Progenitor cell of endocrine pancreas (in vitro differentiated cells): Measurements from ENCODE around the gene ZNF846. TPM values are rescaled to one million over a fixed set of nuclear protein-coding genes. Genes with fewer than 3 reads are reported as not detected.
"Not testable (repeated sequence)": the region's sequence is repeated elsewhere in the genome, so short reads cannot be mapped to it uniquely, and the experiment has no call there.

Experiments used
- DNase-seq: peaks from one replicate; pipeline ENCODE4 v3.0.0; 2021; ENCODE audit warnings: low spot score; ENCODE audit not compliant: unreplicated experiment
- H3K27ac Mint-ChIP-seq: 2 replicates; pipeline ENCODE4 v1.8.0; 2021; ENCODE audit warnings: mild to moderate bottlenecking, moderate library complexity, mixed read lengths
- H3K27me3 Mint-ChIP-seq: 2 replicates; pipeline ENCODE4 v1.8.0; 2021; ENCODE audit warnings: mixed read lengths
- H3K36me3 Mint-ChIP-seq: 2 replicates; pipeline ENCODE4 v1.8.0; 2022; ENCODE audit warnings: mixed read lengths; ENCODE audit not compliant: insufficient read depth
- H3K4me1 Mint-ChIP-seq: 2 replicates; pipeline ENCODE4 v1.8.0; 2021; ENCODE audit warnings: low read depth, mixed read lengths
- H3K4me3 Mint-ChIP-seq: 2 replicates; pipeline ENCODE4 v1.8.0; 2021; ENCODE audit warnings: low read depth, mild to moderate bottlenecking, moderate library complexity, mixed read lengths
- H3K9me3 Mint-ChIP-seq: 2 replicates; pipeline ENCODE4 v1.8.0; 2021; ENCODE audit warnings: low read depth, mixed read lengths
- CTCF ChIP-seq: fragments of 200-600 bp; sonication (generic); IDR thresholded peaks from one replicate; pipeline ENCODE4 v1.5.0; 2021; ENCODE audit warnings: antibody characterized with exemption, mild to moderate bottlenecking; ENCODE audit not compliant: unreplicated experiment
- total RNA-seq: library from RNA; stranded (reverse); gene quantifications from 2 replicates; pipeline ENCODE4 v1.2.1, GENCODE V29; 2021

The ZNF846 gene
- total RNA-seq, 1 donor from 2014 or later: 33.3 TPM

GRCh38 chr19:9757544-9758501, 10.7 kb downstream of the ZNF846 start:
- no peak overlapping the region for H3K4me3 Mint-ChIP-seq
- no peak for DNase-seq
- peaks cover 47% of the 10 kb centered on the region for H3K9me3 Mint-ChIP-seq

GRCh38 chr19:9752701-9753443, 15.7 kb downstream of the ZNF846 start:
- TF ChIP-seq CTCF: no peak
- DNase-seq: no peak
- Mint-ChIP-seq H3K9me3 (peaks cover 31% of the 10 kb centered on the region), H3K27ac (no peak overlapping the region), H3K4me1 (no peaks in the 10 kb centered on the region), H3K36me3 (peaks cover 52% of the 10 kb centered on the region), H3K27me3 (no peaks in the 10 kb centered on the region), H3K4me3 (no peak overlapping the region)

More at GRCh38 chr19:9757544-9758501, 10.7 kb downstream of the ZNF846 start:
- peaks cover 81% of the 10 kb centered on the region for H3K36me3 Mint-ChIP-seq
- peak overlapping the region; percentile 49 for H3K27ac Mint-ChIP-seq
- H3K27me3 Mint-ChIP-seq: no peaks in the 10 kb centered on the region
- no peak for TF ChIP-seq CTCF
- H3K4me1 Mint-ChIP-seq: no peaks in the 10 kb centered on the region

- no peak for DNase-seq
- no peaks in the 10 kb centered on the region for H3K27me3 Mint-ChIP-seq
- no peak overlapping the region for H3K4me3 Mint-ChIP-seq
- H3K27ac Mint-ChIP-seq: no peak overlapping the region
- peaks cover 20% of the 10 kb centered on the region for H3K9me3 Mint-ChIP-seq
- no peaks in the 10 kb centered on the region for H3K4me1 Mint-ChIP-seq
- no peak for TF ChIP-seq CTCF
- peaks cover 38% of the 10 kb centered on the region for H3K36me3 Mint-ChIP-seq
These were observed 17.1 kb downstream of the ZNF846 start for GRCh38 chr19:9751446-9751845.

- peaks cover 16% of the 10 kb centered on the region for H3K36me3 Mint-ChIP-seq
- H3K4me3 Mint-ChIP-seq: no peak overlapping the region
- peaks cover 33% of the 10 kb centered on the region for H3K9me3 Mint-ChIP-seq
- DNase-seq: no peak
- H3K4me1 Mint-ChIP-seq: no peaks in the 10 kb centered on the region
- H3K27ac Mint-ChIP-seq: no peak overlapping the region
- no peaks in the 10 kb centered on the region for H3K27me3 Mint-ChIP-seq
- no peak for TF ChIP-seq CTCF
These were observed 26.9 kb downstream of the ZNF846 start for GRCh38 chr19:9741476-9742171.

GRCh38 chr19:9735986-9736385, 32.6 kb downstream of the ZNF846 start:
- no peak for DNase-seq
- Mint-ChIP-seq H3K9me3 (peaks cover 22% of the 10 kb centered on the region), H3K4me3 (no peak overlapping the region), H3K27ac (no peak overlapping the region), H3K4me1 (no peaks in the 10 kb centered on the region), H3K27me3 (no peaks in the 10 kb centered on the region), H3K36me3 (peaks cover 5% of the 10 kb centered on the region)
- no peak for TF ChIP-seq CTCF

GRCh38 chr19:9730056-9730455, 38.5 kb downstream of the ZNF846 start:
- not testable (repeated sequence) for H3K27ac Mint-ChIP-seq, H3K4me1 Mint-ChIP-seq, H3K36me3 Mint-ChIP-seq, DNase-seq, H3K4me3 Mint-ChIP-seq, H3K27me3 Mint-ChIP-seq
- H3K9me3 Mint-ChIP-seq: peaks cover 20% of the 10 kb centered on the region
